SK-N-SH treated with all-trans-retinoic acid at 6 μM for 48 hours (cell line): ENCODE results near the gene CLOCK.

Source experiments
- BACH2 ChIP-seq: fragments of 250-450 bp; sonication (Bioruptor Pico); IDR thresholded peaks from 2 replicates; pipeline ENCODE4 v1.9.0; 2021; ENCODE audit warnings: mild to moderate bottlenecking, borderline replicate concordance
- CREB5 ChIP-seq: fragments of 250-450 bp; sonication (Bioruptor Pico); IDR thresholded peaks from 2 replicates; pipeline ENCODE4 v1.5.1; 2020; ENCODE audit warnings: low read depth, mild to moderate bottlenecking, moderate library complexity
- TCF4 ChIP-seq: fragments of 250-450 bp; sonication (Bioruptor Pico); IDR thresholded peaks from 2 replicates; pipeline ENCODE4 v1.8.0; 2021; ENCODE audit warnings: mild to moderate bottlenecking, moderate library complexity, borderline replicate concordance
- TSHZ2 ChIP-seq: fragments of 250-450 bp; sonication (Bioruptor Pico); IDR thresholded peaks from 2 replicates; pipeline ENCODE4 v1.5.0; 2020; ENCODE audit warnings: mild to moderate bottlenecking, moderate library complexity
- ZFP30 ChIP-seq: fragments of 450-650 bp; formaldehyde crosslinking; IDR thresholded peaks from 2 replicates; pipeline ENCODE4 v1.5.0; 2022; ENCODE audit warnings: mild to moderate bottlenecking, moderate library complexity

GRCh38 chr4:55568905-55569504 lies 22.3 kb upstream of the CLOCK start:
- TF ChIP-seq BACH2 (CRISPR knock-in tag), result no peak
- no peak for TF ChIP-seq TCF4 (CRISPR knock-in tag)
- no peak for TF ChIP-seq TSHZ2
- TF ChIP-seq CREB5, result no peak
- no peak for TF ChIP-seq ZFP30 (CRISPR knock-in tag)
